ENCODE data around the gene GATB.
A peak's percentile ranks its signal among the peaks of the same experiment; 100 is the strongest.

GATB gene, protein sequence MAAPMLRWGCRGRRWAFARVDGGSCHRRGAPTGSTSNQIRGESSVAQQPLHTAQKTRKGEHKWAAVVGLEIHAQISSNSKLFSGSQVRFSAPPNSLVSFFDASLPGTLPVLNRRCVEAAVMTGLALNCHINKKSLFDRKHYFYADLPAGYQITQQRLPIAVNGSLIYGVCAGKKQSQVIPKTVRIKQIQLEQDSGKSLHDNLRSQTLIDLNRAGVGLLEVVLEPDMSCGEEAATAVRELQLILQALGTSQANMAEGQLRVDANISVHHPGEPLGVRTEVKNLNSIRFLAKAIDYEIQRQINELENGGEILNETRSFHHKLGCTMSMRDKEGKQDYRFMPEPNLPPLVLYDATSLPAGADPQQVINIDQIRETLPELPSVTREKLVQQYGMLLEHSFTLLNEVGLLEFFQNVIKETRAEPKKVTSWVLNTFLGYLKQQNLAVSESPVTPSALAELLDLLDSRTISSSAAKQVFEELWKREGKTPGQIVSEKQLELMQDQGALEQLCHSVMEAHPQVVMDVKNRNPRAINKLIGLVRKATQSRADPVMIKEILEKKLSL

DNA sequence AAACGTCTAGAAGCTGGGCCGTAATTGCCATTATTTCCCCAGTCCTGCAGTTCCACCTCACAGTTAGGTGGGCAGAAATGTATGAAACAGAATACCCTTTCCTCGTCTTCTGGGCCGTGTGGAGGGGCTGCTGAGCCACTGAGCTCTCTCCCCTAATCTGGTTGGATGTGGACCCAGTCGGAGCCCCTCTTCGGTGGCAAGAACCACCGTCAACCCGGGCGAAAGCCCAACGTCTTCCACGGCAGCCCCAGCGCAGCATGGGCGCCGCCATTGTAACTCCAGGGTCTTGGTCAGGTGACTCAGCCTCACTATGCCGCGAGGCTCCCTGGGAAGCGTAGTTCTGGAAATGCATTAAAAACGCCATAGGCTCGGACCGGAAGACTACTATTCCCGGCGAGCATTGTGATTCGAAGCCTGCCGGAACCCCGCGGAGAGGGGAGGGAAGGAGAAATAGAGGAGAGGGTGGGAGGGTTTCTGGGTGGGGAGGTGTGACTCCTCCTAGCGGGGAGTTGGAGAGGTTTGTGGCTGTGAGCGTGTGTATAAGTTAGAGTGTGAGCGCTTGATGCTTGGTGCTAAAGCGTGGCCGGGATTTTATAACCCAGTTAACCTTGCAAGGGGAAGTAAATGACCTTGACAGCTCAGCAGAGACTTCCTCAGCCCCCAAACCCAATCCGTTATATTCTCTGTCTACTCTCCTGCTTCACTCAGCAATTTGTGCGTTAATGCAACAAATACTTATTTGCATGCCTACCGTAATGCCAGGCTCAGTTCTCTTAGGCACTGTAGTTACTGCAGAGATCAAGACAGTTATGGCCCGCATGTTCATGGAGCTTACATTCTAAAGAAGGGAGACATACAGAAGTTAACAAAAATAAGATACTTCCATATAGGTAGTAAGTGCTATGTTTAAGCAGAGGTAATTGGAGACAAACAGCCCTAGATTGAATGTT lies at the start of gene GATB:
TSS of gene GATB (minus strand) at position 296 of the 950 bp plus-strand sequence. CDS start at position 271, 25 bp downstream.
- peak; percentile 97 for DNase-seq

DNA sequence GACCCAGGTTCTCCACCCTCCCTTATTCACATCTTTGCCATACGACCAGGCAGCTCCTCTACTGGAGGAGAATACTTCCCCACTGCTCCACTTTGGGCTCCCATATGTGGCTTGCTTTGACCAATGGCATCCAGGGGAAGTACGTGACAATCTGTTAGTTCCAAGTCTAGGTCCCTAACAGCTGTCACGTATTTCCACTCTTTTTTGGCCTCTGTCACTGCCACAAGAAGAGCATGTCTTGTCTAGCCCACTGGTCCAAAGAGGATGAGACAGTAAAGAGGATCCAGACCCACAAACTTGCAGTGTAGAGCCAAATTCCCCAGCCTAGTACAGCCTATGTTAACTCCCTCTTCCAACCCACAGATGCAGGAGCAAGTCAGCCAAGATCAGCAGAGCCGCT lies 49.7 kb upstream of the GATB start:
- DNase-seq = no peak

DNA sequence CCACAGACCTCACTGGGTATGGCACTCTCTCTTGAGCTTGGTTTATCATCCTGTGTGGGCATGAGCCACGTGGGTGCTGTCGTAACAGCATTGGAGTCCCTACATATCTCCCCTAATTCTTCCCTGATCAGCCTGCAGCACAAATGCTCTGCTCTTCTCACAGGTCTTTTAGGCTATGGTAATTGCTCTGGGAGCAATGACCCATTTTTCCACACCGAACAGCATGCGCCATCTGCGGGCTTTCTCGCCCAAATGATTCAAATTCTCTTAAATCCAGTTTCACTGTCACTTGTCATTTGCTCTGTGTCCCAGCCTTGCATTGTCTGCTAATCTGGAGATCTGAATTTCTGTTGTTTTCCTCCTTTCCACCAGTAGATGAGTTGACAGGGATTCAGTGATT lies 48.9 kb upstream of the GATB start:
- no peak for DNase-seq

DNA sequence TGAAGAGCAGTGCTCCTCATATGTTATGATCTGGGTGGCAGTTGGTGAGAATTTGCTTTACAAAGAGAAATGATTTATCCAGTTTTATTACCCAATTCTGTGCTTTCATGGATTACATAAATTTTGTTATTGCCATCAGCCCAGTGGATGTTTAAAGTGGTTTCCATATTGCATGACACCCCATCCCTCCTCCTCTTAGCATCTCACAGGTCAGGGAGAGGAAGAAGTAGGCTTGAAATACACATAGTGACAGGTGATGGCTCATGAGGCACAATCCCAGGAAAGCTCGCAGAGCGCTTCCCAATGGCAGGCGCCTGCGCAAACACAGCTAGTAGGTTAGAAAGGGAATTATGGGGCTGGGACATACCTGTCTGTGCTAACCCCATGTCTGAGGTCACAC lies 47.7 kb upstream of the GATB start:
- no peak for DNase-seq

DNA sequence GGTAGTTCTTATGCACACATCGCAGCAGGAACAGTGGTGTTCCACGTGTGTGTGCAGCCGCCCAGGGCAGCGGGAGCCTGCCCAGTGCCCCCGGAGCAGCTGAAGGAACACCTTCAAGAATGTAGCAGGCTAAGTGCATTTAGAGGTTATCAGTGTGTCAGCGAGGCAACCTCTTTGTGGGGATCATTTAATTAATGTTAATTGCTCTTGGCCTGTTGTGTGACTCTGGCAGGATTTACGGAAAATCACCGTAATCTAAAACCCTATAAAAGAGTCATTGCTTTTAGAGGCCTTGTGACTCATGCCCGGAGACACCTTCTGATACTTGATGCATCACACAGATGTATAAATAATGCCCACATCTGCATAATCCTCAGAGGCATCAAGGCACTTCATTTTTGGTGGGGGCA lies 47.3 kb upstream of the GATB start:
- no peak for DNase-seq

DNA sequence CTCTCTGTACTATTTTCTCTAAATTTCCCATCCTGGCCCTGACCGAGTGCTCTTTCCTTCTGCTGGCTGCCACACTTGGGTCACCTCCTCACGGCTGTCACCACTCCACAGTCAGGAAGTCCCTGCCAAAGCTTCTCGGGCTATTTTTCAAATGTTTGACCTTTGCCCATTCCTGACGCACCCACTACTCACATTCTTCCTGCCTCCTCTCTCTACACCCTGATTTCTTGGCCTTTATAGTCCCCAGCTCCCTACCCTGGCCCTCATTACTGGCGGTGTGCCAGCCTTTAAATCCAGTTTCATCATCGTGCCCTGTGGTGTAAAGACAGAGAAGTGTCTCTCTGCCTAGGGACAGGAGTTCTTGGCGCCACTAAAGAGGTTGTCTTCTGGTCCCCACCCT lies 46.4 kb upstream of the GATB start:
- peak; percentile 38 for DNase-seq

DNA sequence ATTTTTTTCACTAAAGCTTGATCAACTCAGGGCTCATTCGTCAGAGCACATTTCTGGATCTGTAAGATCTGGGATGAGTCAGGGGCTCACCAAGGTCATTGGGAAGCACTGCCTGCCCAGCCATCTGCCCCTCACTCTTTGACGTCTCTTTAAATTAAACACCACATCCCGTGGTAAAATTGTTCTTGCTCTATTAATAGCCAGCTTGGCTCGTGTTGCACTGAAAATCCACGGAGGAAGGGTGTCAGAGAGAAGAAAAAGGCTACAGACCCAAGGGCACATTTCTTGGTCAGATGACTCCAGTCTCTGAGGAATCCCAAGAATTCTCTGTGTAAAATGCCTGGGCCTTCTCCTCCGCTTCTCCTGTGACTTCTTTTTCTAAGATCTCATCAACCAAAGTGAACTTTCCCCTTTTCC lies 45.7 kb upstream of the GATB start:
- DNase-seq = no peak

DNA sequence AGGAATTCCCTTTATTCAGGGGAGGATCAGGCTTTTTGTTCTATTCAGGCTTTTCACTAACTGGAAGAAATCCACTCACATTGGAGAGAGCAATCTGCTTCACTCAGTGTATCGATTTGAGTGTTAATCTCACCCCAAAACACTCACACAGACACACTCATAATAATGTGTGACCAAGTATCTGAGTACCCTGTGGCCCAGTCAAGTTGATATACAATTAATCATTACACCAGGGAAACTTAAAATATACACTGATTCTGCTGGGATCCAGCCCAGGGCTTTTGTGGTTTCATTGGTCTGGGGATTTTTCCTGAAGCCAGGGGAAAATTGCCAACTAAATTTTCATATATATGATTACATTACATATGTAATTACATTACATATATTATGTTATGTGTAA lies 44.0 kb upstream of the GATB start:
- no peak for DNase-seq

DNA sequence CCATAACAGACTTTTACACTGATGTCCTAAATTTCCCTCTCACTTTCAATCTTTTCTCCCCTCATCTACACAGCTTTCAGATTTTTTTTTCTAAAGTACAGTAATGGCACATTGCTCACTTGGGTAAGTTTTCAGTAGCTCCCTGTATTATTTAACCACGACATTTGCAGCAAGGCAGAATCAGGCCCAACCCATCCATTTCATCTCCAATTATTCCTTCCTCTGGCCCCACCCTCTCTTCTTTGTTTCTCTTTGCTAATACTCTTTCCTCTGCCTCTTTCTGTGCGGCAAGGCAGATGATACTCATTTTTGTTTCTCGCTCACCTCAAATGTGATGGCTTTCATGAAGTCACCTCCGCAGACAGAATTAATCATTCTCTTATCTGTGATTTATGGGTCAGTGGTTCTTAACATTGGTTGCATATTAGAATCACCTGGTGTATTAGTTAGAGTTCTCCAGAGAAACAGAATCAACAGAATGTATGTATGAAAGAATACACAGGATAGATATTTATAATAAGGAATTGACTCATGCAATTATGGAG lies 43.4 kb upstream of the GATB start:
- DNase-seq = no peak

DNA sequence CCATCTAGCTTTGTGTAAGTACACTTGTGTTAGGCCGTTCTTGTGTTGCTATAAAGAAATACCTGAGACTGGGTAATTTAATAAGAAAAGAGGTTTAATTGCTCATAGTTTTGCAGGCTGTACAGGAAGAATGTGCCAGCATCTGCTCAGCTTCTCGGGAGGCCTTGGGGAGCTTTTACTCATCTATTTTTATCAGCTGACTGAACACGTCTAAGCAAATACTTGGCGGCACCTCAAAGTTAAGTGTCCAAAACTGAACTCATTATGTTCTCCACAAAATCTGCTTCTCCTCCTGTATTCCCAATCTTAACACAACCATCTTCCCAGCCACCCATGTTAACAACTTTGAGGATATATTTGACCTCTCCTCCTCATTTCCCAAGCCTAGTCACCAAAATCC lies 42.4 kb upstream of the GATB start:
- DNase-seq = no peak

DNA sequence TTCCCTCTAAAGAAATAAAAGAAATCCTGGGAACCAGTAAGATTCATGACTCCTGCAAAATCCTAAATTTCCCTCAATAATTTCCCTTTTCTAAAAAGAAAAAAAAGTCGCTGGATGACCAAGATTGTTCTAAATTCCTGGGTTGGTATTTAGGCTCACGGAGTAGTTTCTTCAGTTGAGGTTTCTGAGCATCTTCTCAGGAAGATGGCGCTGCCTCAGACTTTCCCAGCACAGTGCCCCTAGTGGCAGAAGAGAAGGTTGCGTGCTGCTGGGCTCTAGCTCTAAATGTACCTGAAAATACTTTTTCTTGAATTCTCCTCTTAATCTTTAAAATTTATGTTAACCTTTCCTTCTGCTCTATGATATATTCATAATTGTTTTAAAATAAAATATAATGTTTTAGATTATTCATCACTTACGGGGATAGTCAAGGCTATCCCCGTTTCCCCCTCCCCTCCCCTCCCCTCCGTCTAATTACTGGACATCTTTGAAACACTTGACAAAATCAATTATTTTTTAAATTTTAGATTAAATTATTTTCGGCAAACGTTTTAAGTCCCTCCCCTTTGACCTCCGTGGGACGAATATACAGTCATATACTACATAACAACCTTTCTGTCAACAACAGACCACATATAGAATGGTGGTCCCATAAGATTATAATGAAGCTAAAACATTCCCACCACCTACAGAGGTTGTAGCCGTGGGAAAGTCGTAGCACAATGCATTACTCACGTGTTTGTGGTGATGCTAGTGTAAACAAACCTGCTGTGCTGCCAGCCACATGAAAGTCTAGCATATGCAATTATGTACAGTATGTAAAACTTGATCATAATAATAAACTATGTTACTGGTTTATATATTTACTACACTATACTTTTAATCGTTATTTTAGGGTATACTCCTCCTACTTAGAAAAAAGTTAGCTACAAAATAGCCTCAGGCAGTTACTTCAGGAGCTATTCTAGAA lies 41.0 kb upstream of the GATB start:
- DNase-seq = no peak

DNA sequence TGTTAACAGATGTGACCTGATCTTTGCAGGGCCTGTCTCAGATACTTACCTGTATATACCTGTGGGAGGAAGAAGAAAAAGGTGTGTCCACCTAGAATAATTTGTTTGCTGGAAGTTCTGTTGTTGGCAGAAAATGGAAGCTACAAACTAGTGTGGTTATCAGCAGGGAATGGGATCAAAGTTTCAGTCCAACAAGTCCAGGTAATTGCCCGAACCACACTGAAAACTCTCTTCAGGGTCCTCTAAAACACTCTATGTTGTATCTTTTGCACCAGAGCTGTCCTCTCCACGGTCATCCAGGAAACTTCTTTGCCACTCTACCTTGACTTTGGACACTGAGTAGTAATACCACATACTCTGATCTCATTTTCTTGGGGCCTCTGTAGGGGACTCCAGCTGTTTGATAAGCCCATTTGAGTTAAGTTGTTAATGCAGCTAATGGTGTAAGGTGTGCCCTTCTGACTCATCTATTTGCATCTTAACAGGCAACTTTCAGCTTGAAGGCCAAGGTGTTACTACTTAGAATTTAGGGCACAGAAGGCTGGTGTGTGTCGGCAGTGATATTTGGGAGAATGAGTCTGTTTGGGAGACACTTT lies 38.7 kb upstream of the GATB start:
- DNase-seq = no peak

DNA sequence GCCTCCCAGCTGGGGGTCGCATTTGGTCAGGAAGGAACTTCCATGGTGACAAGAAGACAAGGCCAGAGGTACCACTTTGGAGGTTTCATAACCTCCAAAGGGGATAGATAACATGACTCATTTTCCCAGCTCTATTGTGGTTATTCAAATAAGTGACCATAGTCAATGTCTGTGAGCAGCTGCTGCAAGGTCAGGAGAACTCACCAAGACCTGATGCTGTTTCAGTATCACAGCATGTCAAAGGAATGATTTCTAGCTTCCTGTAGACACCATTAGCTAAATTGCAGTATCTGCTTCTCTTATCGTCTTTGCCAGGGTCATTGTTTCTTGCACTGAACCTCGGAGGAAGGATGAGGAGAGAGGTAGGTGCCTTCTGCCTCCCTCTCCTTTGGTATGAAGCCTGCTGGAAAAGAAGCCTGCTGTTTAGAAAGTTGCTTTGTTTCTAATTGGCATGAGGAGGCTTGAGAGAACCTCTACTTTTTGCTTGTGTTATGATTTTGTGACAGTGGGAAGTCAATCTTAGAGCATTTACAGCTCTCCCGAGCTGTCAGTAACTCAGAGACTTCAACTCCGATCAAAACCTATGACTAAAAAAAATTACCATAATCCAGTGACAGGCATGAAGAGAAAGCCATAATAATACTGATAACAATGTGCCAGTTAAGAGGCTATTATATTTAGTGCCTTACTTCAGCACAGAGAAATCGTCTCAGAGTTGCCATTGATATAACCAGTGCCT lies 38.0 kb upstream of the GATB start:
- DNase-seq = no peak

DNA sequence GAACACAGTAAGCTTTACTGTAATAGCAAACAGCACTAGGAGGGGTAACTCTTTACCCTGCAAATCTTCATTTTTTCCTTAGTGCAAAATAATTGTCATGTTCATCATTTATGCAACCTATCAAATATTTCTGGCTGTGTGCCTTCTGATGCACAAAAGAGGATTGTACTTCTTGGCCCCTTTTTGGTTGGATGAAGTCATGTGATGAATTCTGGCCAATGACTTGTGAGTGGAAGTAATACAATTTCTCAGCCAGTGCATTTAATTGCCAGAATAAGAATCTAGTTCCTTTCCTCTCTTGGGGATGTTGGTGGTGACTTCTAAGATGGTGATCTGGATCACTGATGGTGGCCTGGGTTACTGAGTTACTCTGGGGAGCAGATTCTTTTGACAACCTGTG lies 37.0 kb upstream of the GATB start:
- DNase-seq = no peak

DNA sequence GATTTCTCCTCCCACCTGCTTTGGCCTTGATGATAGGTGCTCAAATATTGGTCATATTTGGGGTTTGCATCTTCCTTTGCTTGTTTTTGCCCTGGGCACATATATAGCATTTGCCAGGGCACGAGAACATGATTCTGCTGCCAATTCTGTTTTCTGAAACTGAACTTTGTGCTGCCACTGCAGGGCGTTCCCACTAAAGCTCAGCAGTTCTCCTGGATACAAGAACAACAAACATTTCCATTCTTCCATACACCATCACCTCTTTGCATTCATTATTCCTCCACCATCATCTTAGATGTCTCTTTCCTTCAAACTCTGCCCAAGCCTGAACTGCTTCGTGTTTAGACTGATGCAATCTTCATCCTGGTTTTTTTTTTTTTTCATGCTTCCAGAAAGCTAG lies 36.3 kb upstream of the GATB start:
- no peak for DNase-seq

DNA sequence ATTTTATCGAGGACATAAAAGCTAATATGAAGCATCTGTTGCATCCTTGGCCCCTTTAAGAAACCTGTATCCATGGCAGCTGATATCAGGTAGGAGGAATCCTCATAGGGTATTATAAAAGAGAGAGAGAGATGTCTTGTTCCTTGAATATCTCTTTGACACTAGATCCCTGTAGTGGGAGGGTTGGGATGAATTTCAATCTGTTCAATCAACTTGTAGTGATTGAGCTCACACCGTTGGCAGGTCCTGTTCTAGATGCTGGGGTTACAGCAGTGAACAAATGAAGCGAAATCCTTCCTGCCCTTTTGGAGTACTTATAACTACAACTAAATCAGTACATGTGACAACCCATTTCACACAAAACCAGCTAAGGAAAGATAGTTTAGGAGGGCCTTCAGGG lies 35.3 kb upstream of the GATB start:
- no peak for DNase-seq

DNA sequence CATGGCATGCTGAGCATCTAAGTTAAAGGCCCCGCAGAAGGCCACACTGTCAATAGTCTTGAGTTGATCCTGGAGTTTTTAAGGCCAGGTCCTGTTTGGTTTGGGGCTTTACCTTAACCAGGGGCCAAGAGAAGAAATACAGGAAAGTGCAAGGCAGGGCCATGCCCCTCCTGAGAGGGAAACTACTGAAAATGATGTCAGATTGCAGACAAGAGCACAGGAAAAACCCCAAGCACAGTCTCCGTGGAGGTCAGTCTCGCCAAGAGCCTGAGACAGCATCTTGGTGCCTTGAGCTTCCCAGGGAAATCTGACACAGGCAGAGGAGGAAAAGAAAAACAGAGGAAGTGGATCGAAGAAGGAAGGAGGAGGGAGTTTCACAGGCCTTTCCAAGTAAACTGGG lies 32.2 kb upstream of the GATB start:
- DNase-seq = no peak

DNA sequence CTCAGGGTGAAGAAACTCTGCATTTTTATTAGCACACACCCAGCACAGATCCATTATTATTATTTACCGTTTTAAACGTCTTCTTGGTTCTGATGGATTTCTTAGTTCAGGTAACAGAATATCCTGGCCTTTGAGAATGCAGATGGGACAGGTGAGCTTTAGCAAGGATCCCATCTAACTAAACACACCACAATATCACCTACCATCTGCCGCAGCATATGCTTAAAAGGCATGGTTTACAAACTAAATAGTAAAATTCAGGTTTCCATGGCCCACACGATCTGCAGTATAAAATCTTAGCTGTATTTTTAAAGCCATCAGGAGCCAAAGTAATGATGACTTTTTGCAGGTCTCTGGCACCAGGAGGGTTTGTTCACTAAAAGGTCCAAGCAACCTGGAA lies 31.7 kb upstream of the GATB start:
- DNase-seq = no peak

DNA sequence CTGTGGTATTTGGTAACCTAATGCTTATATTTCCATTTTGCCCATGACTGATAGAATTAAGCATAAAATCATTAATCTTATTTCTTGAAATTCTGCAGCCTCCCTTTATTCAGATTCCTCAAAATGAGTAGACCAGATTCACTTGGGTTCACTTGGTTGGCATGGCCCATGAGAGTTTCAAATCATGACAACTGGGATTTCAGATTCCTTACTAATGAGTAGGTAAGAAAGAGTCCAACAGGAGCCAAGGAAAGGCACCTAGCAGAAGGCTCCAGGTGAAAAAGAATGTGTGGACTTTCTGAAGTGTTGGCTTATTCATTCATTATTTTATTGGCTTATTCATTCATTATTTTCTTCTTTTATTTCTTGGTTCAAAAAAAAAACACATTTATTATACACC lies 27.2 kb upstream of the GATB start:
- DNase-seq = no peak

DNA sequence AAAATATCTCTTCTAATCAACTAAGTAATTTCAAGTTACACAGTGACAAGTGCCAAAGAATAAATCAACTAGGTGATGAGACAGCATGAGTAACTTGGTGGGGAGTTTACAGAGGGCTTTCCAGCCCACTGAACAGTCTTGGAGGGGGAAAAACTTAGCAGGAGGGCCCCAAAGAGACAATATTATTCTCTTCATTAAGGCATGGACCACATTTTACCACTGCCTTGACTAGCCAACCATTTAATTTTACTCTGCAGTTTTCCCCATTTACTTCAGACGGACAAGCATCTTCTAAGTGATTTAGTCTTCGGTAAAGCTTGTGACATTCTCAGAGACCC lies 25.3 kb upstream of the GATB start:
- DNase-seq = no peak

DNA sequence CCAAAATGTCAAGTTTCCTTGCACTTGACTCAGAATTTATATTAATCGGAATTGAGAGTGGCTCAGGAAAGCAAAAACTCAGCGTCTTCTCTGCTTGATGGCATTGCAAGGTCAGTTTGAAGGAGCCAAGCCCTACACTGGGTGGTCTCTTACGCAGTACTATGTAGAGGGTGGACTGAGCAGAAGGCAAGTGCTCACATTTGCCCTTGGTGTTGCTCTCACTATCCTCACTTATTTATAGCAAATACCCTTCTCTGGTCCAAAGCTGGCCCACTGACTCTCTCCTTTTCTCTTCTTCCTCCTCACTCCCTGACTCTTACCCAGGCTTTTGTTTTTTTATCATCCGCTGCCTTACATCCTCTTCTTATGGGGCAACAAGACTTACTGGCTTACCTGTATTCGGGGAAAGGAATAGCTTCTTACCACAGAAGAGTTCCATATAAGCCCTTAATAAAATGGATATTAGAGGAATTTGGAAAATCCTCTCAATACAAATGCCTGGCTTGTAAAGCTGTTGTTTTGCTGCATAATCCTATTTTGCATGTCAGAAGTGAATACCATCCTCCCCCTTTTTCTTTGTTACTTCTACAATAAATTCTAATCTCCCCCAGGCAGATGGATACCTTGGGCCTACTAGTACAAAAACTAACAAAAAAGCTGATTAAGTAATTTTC lies 24.8 kb upstream of the GATB start:
- DNase-seq = no peak
